ENCODE data around the gene TES. TPM values are rescaled to one million over a fixed set of nuclear protein-coding genes. Genes with fewer than 3 reads are reported as not detected.

TES gene
- polyA plus RNA-seq, 1 donor (not counting 4 experiments of a cell fraction or from before 2014, with no cell fraction given): 187 TPM

DNA sequence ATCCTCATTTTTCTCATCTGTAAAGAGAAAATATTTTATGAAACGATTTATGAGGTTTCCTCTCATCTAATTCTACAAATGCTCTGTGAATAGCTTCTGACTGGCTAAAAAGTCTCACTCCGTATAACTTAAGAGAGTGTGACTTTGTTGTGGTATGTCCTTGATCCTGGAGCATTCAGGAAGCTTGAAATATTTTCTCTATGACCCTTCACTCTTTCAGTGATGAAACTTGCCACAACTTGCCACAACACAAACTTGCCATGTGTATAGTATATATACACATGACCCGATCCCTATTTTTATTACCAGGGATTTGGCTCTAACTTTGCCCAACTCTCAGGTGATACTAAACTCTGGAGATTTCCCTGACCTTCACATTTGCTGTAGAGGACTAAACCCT lies 74.1 kb downstream of the TES start:
- Histone ChIP-seq H2AFZ (ENCODE audit: control insufficient read depth, low read length) (peak overlapping the region; percentile 38), H3K36me3 (ENCODE audit: control insufficient read depth in 2 of 2, extremely low read depth in 1 of 2, insufficient read depth in 2 of 2, low read length in 2 of 2) (no peaks in the 10 kb centered on the region), H3K4me2 (ENCODE audit: control insufficient read depth, extremely low read depth, insufficient read depth, low read depth, low read length) (peak overlapping the region; percentile 54), H3K27me3 (ENCODE audit: control insufficient read depth, extremely low read depth, insufficient read depth, low read length) (no peaks in the 10 kb centered on the region), H3K9me3 (ENCODE audit: control insufficient read depth, low read depth, low read length) (no peaks in the 10 kb centered on the region), H3K27ac (ENCODE audit: control insufficient read depth, insufficient read depth, low read length) (peak overlapping the region; percentile 56), H3K9me1 (ENCODE audit: control insufficient read depth, extremely low read depth, insufficient read depth, low read length) (no peaks in the 10 kb centered on the region), H3K9ac (ENCODE audit: control insufficient read depth, extremely low read depth, insufficient read depth, low read length) (no peak overlapping the region), H3K79me2 (ENCODE audit: control insufficient read depth, insufficient read depth, low read length) (no peaks in the 10 kb centered on the region), H3K4me1 (ENCODE audit: control insufficient read depth, extremely low read depth, insufficient read depth, low read length) (peaks cover 30% of the 10 kb centered on the region), H3K4me3 (ENCODE audit: control insufficient read depth in 2 of 3, extremely low read depth in 1 of 3, insufficient read depth in 2 of 3, low read depth in 1 of 3, low read length in 3 of 3) (no peak overlapping the region), H4K20me1 (ENCODE audit: control insufficient read depth, extremely low read depth, insufficient read depth, low read length) (no peaks in the 10 kb centered on the region)
- TF ChIP-seq EZH2 (IDR thresholded peaks at IDR 0.05; ENCODE audit: low read length): no peak
- TF ChIP-seq, protein P1, sequence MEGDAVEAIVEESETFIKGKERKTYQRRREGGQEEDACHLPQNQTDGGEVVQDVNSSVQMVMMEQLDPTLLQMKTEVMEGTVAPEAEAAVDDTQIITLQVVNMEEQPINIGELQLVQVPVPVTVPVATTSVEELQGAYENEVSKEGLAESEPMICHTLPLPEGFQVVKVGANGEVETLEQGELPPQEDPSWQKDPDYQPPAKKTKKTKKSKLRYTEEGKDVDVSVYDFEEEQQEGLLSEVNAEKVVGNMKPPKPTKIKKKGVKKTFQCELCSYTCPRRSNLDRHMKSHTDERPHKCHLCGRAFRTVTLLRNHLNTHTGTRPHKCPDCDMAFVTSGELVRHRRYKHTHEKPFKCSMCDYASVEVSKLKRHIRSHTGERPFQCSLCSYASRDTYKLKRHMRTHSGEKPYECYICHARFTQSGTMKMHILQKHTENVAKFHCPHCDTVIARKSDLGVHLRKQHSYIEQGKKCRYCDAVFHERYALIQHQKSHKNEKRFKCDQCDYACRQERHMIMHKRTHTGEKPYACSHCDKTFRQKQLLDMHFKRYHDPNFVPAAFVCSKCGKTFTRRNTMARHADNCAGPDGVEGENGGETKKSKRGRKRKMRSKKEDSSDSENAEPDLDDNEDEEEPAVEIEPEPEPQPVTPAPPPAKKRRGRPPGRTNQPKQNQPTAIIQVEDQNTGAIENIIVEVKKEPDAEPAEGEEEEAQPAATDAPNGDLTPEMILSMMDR (optimal IDR thresholded peaks at IDR 0.05 in 1 of 3, IDR thresholded peaks at IDR 0.05 in 1 of 3, conservative IDR thresholded peaks at IDR 0.05 in 1 of 3; ENCODE audit: extremely low read depth in 1 of 3, insufficient read depth in 2 of 3, low read length in 3 of 3): no peak
- FAIRE-seq (peak; percentile 95), DNase-seq (ENCODE audit: low read depth, low spot score) (no peak)
- dilution Hi-C loops (cut with MboI; ENCODE audit: extremely low pct_ligation_motif_present, low sequenced_read_pairs): no loop called here

DNA sequence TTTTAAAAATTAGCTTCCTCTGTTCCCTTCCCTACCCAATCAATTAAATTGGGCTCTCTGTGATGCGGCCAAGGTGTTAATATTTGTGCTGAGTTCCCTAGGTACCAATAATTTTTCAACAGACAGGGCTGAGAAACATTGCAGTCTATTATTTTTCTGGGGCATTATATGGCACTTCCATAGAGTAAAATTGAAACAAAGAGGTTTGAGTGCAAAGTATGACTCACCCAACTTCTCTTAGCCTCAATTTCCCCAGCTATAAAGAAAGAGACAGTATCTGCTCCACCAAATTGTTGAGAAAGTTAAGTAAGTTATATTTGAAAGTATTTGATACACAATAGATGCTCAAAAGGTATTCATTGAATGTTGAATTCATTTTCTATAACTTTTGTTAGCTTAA lies 74.9 kb downstream of the TES start:
- FAIRE-seq: no peak
- H2AFZ ChIP-seq (ENCODE audit: control insufficient read depth, low read length): no peak overlapping the region
- dilution Hi-C loops (cut with MboI; ENCODE audit: extremely low pct_ligation_motif_present, low sequenced_read_pairs): no loop called here

More for the DNA sequence above, 74.9 kb downstream of the TES start:
- Histone ChIP-seq H3K27ac (ENCODE audit: control insufficient read depth, insufficient read depth, low read length) (no peak overlapping the region), H3K9me1 (ENCODE audit: control insufficient read depth, extremely low read depth, insufficient read depth, low read length) (no peaks in the 10 kb centered on the region), H3K79me2 (ENCODE audit: control insufficient read depth, insufficient read depth, low read length) (no peaks in the 10 kb centered on the region), H3K4me2 (ENCODE audit: control insufficient read depth, extremely low read depth, insufficient read depth, low read depth, low read length) (no peak overlapping the region), H3K27me3 (ENCODE audit: control insufficient read depth, extremely low read depth, insufficient read depth, low read length) (no peaks in the 10 kb centered on the region), H4K20me1 (ENCODE audit: control insufficient read depth, extremely low read depth, insufficient read depth, low read length) (no peaks in the 10 kb centered on the region), H3K4me3 (ENCODE audit: control insufficient read depth in 2 of 3, extremely low read depth in 1 of 3, insufficient read depth in 2 of 3, low read depth in 1 of 3, low read length in 3 of 3) (no peak overlapping the region), H3K36me3 (ENCODE audit: control insufficient read depth in 2 of 2, extremely low read depth in 1 of 2, insufficient read depth in 2 of 2, low read length in 2 of 2) (no peaks in the 10 kb centered on the region), H3K9me3 (ENCODE audit: control insufficient read depth, low read depth, low read length) (no peaks in the 10 kb centered on the region), H3K4me1 (ENCODE audit: control insufficient read depth, extremely low read depth, insufficient read depth, low read length) (peaks cover 30% of the 10 kb centered on the region), H3K9ac (ENCODE audit: control insufficient read depth, extremely low read depth, insufficient read depth, low read length) (no peak overlapping the region)
- DNase-seq (ENCODE audit: low read depth, low spot score): no peak
- TF ChIP-seq, protein P1 (optimal IDR thresholded peaks at IDR 0.05 in 1 of 3, IDR thresholded peaks at IDR 0.05 in 1 of 3, conservative IDR thresholded peaks at IDR 0.05 in 1 of 3; ENCODE audit: extremely low read depth in 1 of 3, insufficient read depth in 2 of 3, low read length in 3 of 3): no peak
- TF ChIP-seq EZH2 (IDR thresholded peaks at IDR 0.05; ENCODE audit: low read length): no peak
